NB4 (cell line): ENCODE results near the gene SIPA1.

Source experiments
- MYC ChIP-seq: IDR thresholded peaks from 2 replicates; pipeline ENCODE4 v1.6.1; 2011; ENCODE audit warnings: low read depth, low read length
- TF ChIP-seq, protein P1 (sequence below): IDR thresholded peaks from one replicate; pipeline ENCODE4 v1.5.1; 2012; ENCODE audit warnings: low read depth, low read length

DNA sequence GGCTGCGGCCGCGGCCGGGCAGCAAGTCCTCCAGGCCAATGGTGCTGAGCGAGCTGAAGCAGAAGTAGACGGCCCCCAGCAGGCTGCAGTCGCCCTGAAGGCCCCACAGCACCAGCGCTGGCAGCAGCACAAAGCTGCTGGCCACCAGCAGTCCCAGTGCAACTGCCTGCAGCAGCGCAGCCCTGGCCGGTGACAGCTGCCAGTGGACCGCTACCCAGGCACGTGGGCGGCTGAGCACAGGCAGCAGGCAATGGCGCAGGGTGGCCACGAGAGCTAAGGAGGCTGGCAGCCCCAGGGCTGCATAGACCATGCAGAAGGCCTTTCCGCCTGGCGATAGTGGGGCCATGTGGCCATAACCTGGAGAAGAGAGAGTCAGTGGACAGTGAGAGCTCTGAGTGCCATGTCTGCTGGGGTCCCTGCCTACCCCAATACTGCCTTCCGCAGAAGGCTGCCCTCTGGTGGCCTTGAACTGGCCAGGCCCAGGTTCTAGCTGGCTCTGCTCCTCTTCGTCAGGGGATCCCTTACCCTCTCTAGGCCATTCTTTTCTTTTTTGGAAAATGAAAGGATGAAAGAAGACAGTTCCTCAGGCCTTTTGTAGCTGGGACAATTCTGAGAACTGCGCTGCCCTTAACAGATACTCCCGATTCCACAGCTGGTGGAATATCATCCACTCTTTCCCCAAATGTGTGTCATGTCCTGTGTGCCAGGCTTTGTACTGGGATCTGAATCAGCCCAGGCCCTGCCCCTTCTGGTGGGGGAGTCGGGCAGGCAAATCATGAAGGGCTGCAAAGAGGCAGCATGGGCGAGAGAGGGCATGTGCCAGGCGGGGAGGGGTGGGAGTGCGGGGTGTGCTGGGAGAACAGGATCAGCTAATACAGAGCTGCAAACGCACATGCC is 44.1 kb upstream of the SIPA1 start:
- TF ChIP-seq MYC: peak; percentile 43; the same call in 1 of the 2 replicates
- TF ChIP-seq, protein P1, sequence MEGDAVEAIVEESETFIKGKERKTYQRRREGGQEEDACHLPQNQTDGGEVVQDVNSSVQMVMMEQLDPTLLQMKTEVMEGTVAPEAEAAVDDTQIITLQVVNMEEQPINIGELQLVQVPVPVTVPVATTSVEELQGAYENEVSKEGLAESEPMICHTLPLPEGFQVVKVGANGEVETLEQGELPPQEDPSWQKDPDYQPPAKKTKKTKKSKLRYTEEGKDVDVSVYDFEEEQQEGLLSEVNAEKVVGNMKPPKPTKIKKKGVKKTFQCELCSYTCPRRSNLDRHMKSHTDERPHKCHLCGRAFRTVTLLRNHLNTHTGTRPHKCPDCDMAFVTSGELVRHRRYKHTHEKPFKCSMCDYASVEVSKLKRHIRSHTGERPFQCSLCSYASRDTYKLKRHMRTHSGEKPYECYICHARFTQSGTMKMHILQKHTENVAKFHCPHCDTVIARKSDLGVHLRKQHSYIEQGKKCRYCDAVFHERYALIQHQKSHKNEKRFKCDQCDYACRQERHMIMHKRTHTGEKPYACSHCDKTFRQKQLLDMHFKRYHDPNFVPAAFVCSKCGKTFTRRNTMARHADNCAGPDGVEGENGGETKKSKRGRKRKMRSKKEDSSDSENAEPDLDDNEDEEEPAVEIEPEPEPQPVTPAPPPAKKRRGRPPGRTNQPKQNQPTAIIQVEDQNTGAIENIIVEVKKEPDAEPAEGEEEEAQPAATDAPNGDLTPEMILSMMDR: peak; percentile 84
